ENCODE data around the gene TIGD3. TPM values are rescaled to one million over a fixed set of nuclear protein-coding genes. Genes with fewer than 3 reads are reported as not detected.

The TIGD3 gene
- total and polyA plus RNA-seq, 9 of the 15 experiments (the other 6 are each of a cell fraction or from before 2014, with no cell fraction given): 0.06 to 1.3 (median 0.56) TPM

DNA sequence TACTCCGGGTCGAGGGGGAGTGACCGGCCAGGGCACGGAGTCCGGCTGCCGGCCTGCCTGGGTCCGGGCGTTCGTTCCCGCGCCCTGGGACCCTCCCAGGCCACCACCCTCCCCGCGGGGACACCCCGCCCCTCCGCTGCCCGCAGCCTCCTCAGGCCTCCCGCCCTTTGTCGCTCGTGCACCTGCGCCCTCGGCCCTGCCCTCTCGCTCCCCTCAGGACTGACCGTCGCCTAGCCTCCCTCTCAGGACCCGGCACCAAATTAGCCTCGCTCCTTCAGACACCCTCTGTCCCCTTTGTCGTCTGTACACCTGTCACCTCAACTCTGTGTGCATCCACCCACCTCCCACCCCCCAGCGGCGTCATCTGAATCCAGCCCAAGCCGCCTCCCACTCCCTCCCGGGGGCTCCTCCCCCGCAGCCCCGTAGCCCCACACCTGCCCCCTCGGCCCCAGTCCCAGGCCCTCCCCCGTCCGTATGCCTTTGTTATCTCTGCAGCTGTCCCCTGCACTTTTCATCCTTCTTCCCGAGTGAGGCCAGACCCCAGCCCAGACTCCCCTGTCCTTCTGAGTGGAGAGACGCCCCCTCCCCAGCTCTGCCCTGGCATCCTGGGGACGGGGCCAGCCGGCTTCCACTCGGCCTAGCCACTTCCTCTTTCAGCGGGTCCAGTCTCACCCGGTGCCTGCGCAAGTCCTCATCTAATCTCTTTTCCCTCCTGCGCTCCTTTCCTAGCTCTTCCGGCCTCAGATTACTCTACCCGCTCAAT is 643 bp downstream of the TIGD3 start (continued):
- TF ChIP-seq, protein P1, sequence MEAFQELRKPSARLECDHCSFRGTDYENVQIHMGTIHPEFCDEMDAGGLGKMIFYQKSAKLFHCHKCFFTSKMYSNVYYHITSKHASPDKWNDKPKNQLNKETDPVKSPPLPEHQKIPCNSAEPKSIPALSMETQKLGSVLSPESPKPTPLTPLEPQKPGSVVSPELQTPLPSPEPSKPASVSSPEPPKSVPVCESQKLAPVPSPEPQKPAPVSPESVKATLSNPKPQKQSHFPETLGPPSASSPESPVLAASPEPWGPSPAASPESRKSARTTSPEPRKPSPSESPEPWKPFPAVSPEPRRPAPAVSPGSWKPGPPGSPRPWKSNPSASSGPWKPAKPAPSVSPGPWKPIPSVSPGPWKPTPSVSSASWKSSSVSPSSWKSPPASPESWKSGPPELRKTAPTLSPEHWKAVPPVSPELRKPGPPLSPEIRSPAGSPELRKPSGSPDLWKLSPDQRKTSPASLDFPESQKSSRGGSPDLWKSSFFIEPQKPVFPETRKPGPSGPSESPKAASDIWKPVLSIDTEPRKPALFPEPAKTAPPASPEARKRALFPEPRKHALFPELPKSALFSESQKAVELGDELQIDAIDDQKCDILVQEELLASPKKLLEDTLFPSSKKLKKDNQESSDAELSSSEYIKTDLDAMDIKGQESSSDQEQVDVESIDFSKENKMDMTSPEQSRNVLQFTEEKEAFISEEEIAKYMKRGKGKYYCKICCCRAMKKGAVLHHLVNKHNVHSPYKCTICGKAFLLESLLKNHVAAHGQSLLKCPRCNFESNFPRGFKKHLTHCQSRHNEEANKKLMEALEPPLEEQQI (IDR thresholded peaks at IDR 0.05): no peak
- TF ChIP-seq ZNF436 (CRISPR knock-in tag; IDR thresholded peaks at IDR 0.05) (no peak), MECOM (CRISPR knock-in tag; IDR thresholded peaks at IDR 0.05) (no peak), MAFG (tag; conservative IDR thresholded peaks at IDR 0.05) (no peak), ZNF740 (CRISPR knock-in tag; IDR thresholded peaks at IDR 0.05) (no peak), ZNF740 (tag; IDR thresholded peaks at IDR 0.05) (no peak), MTF1 (CRISPR knock-in tag; IDR thresholded peaks at IDR 0.05; ENCODE audit: borderline replicate concordance) (no peak), CREM (IDR thresholded peaks at IDR 0.05; ENCODE audit: low read depth) (peak; percentile 33)
- TF ChIP-seq, protein P2, sequence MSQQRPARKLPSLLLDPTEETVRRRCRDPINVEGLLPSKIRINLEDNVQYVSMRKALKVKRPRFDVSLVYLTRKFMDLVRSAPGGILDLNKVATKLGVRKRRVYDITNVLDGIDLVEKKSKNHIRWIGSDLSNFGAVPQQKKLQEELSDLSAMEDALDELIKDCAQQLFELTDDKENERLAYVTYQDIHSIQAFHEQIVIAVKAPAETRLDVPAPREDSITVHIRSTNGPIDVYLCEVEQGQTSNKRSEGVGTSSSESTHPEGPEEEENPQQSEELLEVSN (IDR thresholded peaks at IDR 0.05; ENCODE audit: borderline replicate concordance in 1 of 2, extremely low read depth in 1 of 2, insufficient read depth in 1 of 2, insufficient read length in 1 of 2, low read depth in 1 of 2, low read length in 1 of 2, poor library complexity in 1 of 2, severe bottlenecking in 1 of 2): peak; percentile 69 to 75
- TF ChIP-seq, protein P3, sequence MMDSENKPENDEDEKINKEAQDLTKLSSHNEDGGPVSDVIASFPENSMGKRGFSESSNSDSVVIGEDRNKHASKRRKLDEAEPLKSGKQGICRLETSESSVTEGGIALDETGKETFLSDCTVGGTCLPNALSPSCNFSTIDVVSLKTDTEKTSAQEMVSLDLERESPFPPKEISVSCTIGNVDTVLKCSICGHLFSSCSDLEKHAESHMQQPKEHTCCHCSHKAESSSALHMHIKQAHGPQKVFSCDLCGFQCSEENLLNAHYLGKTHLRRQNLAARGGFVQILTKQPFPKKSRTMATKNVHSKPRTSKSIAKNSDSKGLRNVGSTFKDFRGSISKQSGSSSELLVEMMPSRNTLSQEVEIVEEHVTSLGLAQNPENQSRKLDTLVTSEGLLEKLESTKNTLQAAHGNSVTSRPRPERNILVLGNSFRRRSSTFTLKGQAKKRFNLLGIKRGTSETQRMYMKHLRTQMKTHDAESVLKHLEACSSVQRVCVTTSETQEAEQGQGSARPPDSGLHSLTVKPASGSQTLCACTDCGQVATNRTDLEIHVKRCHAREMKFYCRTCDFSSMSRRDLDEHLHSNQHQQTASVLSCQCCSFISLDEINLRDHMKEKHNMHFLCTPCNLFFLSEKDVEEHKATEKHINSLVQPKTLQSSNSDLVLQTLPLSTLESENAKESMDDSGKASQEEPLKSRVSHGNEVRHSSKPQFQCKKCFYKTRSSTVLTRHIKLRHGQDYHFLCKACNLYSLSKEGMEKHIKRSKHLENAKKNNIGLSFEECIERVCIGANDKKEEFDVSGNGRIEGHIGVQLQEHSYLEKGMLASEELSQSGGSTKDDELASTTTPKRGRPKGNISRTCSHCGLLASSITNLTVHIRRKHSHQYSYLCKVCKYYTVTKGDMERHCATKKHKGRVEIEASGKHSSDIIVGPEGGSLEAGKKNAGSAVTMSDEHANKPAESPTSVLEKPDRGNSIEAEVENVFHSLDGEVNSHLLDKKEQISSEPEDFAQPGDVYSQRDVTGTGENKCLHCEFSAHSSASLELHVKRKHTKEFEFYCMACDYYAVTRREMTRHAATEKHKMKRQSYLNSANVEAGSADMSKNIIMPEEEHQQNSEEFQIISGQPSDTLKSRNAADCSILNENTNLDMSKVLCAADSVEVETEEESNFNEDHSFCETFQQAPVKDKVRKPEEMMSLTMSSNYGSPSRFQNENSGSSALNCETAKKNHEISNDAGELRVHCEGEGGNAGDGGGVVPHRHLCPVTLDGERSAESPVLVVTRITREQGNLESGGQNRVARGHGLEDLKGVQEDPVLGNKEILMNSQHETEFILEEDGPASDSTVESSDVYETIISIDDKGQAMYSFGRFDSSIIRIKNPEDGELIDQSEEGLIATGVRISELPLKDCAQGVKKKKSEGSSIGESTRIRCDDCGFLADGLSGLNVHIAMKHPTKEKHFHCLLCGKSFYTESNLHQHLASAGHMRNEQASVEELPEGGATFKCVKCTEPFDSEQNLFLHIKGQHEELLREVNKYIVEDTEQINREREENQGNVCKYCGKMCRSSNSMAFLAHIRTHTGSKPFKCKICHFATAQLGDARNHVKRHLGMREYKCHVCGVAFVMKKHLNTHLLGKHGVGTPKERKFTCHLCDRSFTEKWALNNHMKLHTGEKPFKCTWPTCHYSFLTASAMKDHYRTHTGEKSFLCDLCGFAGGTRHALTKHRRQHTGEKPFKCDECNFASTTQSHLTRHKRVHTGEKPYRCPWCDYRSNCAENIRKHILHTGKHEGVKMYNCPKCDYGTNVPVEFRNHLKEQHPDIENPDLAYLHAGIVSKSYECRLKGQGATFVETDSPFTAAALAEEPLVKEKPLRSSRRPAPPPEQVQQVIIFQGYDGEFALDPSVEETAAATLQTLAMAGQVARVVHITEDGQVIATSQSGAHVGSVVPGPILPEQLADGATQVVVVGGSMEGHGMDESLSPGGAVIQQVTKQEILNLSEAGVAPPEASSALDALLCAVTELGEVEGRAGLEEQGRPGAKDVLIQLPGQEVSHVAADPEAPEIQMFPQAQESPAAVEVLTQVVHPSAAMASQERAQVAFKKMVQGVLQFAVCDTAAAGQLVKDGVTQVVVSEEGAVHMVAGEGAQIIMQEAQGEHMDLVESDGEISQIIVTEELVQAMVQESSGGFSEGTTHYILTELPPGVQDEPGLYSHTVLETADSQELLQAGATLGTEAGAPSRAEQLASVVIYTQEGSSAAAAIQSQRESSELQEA (IDR thresholded peaks at IDR 0.05; ENCODE audit: low read depth): no peak
- TF ChIP-seq, protein P4, sequence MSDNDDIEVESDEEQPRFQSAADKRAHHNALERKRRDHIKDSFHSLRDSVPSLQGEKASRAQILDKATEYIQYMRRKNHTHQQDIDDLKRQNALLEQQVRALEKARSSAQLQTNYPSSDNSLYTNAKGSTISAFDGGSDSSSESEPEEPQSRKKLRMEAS (CRISPR knock-in tag; IDR thresholded peaks at IDR 0.05): peak; percentile 1; the same call in 1 of the 2 replicates
